Liver (tissue), 3 donors: ENCODE data around the gene EXOC3.

Experiments
- CTCF ChIP-seq: fragments of 150-350 bp; IDR thresholded peaks from 2 replicates; pipeline ENCODE4 v1.5.1; 2017; ENCODE audit warnings: improper control_type of control experiment, low read depth, low read length; ENCODE audit not compliant: missing input control
- RAD21 ChIP-seq, 2 donors: IDR thresholded peaks; 2 replicates each; pipeline ENCODE4 v1.6.1; 2016; ENCODE audit warnings: antibody characterized with exemption in 2 of 2, mild to moderate bottlenecking in 2 of 2
- donor health status: healthy.
- donor health status: healthy.

GRCh38 chr5:435961-436640 lies 6.9 kb upstream of the EXOC3 start:
- TF ChIP-seq CTCF, result peak; percentile 32
- TF ChIP-seq RAD21 (IDR thresholded peaks at IDR 0.05), result peak in 1 of 2 donors; percentile 60
